Raji (cell line): ENCODE measurements around the gene GABRR1.

Source experiments
- POLR2A ChIP-seq: IDR thresholded peaks from 2 replicates; pipeline ENCODE4 v1.6.1; 2011; ENCODE audit warnings: low read depth, low read length, control low read depth; ENCODE audit not compliant: insufficient read depth

The GABRR1 gene

GRCh38 chr6:89222712-89223039 is 5.5 kb upstream of the GABRR1 start:
- TF ChIP-seq POLR2A: no peak

DNA sequence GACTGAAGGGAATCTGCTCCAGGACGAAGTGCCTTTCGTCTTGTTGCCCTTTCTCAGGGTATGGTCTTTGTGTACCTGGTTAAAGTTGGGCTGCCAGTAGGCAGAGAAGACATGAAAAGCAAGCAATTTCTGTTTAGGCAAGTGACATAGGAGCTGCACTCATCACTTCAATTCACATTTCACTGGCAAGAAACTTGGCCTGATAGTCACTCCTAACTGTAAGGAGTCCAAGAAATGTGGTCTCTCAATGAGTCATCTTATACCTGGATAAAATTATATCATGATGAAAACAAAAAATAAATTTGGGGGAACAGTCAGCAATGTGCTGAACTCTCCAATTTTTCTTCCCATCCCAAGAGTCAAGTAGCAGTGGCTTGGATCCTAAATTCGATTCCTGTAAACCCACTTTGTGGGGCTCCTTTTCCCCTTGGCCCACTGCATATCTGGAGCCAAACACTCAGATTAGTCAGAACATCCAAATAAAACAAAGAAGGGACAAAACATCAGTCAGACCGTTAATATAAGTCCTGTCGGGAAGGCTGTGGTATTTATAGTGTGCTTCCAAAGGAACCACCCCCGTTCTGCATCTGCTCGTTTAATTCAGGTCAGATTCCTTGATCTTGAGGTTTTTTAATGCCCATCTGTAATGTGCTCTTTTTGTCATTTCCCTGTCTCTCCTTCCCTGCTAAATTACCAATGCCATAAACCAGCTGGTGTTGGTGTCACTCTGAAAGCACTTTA is 5.0 kb upstream of the GABRR1 start:
- no peak for TF ChIP-seq POLR2A

DNA sequence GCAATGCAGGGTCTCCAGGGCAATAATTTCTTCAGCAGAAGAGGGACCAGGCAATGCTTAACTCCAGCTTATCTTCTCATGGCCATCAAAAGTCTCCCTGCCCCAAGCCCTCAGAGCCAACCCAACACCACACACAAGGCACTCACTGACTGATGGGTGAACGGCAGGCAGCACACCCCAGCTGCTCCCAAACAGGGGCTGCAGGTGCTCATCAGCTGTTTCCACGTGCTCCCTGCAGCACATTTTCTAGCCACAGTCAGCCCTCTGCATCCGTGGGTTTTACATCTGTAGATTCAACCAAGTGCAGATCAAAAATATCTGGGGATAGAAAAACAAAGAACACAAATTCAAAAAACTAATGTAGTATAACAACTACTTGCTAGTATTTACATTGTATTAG is 4.0 kb upstream of the GABRR1 start:
- TF ChIP-seq POLR2A: no peak

- TF ChIP-seq POLR2A: no peak
Observed at GRCh38 chr6:89216411-89216810, 747 bp downstream of the GABRR1 start.

DNA sequence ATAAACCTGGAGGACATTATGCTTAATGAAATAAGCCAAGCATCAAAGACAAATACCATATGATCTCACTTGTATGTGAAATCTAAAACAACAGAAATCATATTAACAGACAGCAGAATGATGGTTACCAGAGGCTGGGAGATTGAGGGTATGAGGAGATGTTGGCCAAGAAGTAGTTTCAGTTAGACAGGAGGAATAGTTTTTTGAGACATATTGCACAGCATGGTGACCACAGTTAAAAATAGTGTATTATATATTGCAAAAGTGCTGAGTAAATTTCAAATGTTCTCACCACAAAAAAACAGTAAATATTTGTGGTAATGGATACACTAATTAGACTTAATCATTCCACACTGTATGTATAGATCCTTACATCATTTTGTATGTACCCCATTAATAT is 1.8 kb downstream of the GABRR1 start:
- no peak for TF ChIP-seq POLR2A

GRCh38 chr6:89214197-89214596 is 3.0 kb downstream of the GABRR1 start:
- TF ChIP-seq POLR2A: no peak

- TF ChIP-seq POLR2A: no peak
Observed at GRCh38 chr6:89212472-89212871, 4.7 kb downstream of the GABRR1 start.

GRCh38 chr6:89209457-89209856 is 7.7 kb downstream of the GABRR1 start:
- TF ChIP-seq POLR2A: no peak

GRCh38 chr6:89208551-89208950 is 8.6 kb downstream of the GABRR1 start:
- TF ChIP-seq POLR2A: no peak

DNA sequence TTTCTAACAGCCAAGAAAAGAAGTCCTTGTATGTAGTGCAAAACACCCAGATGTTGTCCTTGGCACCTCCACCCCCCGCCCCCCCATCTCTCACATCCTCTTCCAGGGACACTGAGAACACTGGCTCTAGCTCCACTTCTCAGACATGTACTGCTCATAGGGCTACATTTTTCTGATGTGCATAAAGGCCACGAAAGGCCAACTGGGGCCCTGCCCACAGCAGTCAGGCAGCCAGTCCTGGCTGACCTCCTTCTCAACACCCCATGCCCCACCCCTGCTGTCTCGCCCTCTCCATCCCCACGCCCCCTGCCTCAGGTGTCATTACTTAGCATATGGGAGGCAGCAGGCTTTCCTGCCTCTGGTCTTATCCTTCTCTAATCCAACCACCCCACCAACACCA is 11.3 kb downstream of the GABRR1 start:
- TF ChIP-seq POLR2A: no peak

GRCh38 chr6:89204096-89204495 is 13.1 kb downstream of the GABRR1 start:
- no peak for TF ChIP-seq POLR2A

GRCh38 chr6:89200706-89201215 is 16.4 kb downstream of the GABRR1 start:
- no peak for TF ChIP-seq POLR2A

DNA sequence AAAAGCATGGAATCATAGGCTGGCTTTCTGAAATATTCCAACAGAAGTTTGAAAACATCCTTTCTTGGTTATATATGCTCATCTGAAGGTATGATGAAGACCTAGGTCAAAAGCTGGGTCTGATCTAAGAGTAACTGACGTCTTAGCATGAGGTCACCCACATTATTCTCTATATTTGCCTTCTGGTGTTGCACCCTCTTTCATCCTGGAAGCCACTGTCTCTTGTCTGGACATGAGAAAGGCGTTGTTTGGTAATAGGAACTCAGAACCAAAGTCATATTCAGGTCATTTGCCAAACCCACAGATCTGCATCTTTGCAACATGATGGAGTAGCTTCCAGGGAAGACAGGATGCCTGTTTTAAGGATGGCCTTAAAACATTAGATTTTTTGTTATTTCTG is 17.6 kb downstream of the GABRR1 start:
- TF ChIP-seq POLR2A: no peak

DNA sequence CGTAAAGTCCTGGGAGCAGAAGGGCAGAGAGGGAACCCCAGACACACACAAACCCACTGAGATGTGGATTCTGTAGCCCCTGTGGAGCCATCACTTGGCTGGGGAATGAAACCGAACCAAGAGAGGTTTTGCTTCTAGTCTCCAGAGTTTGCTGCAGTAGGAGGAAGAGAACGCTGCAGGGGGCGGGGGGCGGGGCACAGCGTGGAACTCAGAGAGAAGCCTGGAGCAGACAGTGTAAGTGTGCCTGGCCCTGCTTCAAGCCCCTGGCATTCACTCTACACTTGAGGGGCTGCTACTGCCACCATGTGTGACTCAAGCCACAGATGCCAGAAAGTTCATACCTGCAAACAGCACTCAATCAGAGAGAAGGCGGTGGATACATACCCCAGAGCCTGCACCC is 18.9 kb downstream of the GABRR1 start:
- no peak for TF ChIP-seq POLR2A

DNA sequence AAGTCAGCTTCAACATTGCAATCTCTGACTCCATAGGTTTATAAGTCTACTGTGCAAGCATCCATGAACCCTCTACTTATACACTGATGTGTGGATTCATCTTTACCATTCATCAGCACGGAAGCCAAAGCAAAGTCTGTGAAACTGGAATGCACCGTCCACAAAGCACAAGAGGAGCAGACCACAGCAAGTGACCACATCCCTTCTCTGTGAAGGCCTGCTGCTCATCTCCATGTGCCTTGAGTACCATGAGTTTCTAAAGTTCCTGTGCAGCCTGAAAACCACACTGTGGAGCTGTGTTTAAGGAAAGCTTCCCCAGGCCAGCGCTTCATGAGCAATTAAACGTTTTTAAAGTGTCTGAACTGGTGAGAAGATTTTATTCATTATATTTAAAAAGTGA is 20.0 kb downstream of the GABRR1 start:
- TF ChIP-seq POLR2A: no peak

- TF ChIP-seq POLR2A: no peak
Observed at GRCh38 chr6:89194559-89194958, 22.6 kb downstream of the GABRR1 start.

- TF ChIP-seq POLR2A: no peak
Observed at GRCh38 chr6:89190741-89191140, 26.4 kb downstream of the GABRR1 start.
